Tibial nerve (tissue), 4 donors: ENCODE results near the gene NR2C2.

ENCODE experiments used
- EP300 ChIP-seq, 2 donors: sonication (generic); formaldehyde crosslinking; IDR thresholded peaks; one replicate each; pipeline ENCODE4 v1.6.1; 2017; ENCODE audit warnings: antibody characterized with exemption in 2 of 2, mild to moderate bottlenecking in 1 of 2
- POLR2A ChIP-seq, 2 donors: fragments of 450-650 bp; IDR thresholded peaks; one replicate each; pipeline ENCODE4 v1.6.1; 2017; ENCODE audit warnings: antibody characterized with exemption in 2 of 2, mild to moderate bottlenecking in 2 of 2, moderate library complexity in 2 of 2
- TF ChIP-seq, protein P1 (sequence below), 5 experiments: fragments of 200-600 bp in 3 of 5; fragments of 450-650 bp in 2 of 5; sonication (generic) in 3 of 5; IDR thresholded peaks; one replicate each; pipeline ENCODE4 v1.5.1; 2016 to 2019; ENCODE audit warnings: antibody characterized with exemption in 5 of 5, mild to moderate bottlenecking in 3 of 5, moderate library complexity in 2 of 5

DNA sequence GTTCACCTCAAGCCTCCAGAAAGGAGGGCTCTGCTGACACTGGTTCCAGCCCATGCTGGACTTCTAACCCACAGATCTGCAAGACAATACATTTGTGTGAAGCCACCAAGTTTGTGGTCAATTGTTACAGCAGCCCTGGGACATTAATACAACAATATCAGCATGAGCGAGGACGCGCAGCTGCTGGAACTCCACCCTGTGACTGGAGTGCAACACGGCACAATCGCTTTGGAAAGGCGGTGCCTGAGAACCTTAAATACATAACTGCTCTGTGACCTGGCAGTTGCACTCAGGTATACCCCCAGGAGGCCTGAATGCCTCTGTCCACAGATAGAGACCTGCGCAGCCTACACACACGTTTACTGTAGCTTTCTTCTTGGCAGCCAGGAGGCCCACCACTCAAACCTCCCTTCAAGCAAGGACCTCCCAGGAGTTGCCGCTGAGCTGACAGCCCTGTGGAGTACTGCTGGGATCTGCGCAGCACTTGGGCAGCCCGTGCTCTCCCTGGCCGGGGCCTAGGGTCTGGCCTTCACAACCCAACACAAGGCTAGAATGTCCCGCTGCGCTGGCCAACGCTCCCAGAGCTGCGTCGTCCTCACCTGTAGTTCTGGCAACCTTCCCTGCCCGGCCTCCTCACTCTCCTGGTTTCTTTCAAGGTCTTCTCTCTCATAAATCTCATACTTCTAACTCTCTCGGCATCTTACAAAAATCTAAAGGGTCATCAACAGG, 109.5 kb downstream of the NR2C2 start:
- TF ChIP-seq POLR2A (IDR thresholded peaks at IDR 0.05) (no peak), EP300 (IDR thresholded peaks at IDR 0.05) (no peak)
- TF ChIP-seq, protein P1, sequence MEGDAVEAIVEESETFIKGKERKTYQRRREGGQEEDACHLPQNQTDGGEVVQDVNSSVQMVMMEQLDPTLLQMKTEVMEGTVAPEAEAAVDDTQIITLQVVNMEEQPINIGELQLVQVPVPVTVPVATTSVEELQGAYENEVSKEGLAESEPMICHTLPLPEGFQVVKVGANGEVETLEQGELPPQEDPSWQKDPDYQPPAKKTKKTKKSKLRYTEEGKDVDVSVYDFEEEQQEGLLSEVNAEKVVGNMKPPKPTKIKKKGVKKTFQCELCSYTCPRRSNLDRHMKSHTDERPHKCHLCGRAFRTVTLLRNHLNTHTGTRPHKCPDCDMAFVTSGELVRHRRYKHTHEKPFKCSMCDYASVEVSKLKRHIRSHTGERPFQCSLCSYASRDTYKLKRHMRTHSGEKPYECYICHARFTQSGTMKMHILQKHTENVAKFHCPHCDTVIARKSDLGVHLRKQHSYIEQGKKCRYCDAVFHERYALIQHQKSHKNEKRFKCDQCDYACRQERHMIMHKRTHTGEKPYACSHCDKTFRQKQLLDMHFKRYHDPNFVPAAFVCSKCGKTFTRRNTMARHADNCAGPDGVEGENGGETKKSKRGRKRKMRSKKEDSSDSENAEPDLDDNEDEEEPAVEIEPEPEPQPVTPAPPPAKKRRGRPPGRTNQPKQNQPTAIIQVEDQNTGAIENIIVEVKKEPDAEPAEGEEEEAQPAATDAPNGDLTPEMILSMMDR (IDR thresholded peaks at IDR 0.05) = no peak
